ENCODE results near the gene ADAMTS3.

The ADAMTS3 gene

GRCh38 chr4:72496119-72496518 lies 72.9 kb downstream of the ADAMTS3 start:
- TF ChIP-seq CTCF (IDR thresholded peaks at IDR 0.05; ENCODE audit: borderline replicate concordance, control extremely low read depth, extremely low read depth, insufficient read depth, missing control alignments): no peak
- no peak for DNase-seq (ENCODE audit: low spot score)
- in situ Hi-C loops (cut with MboI; ENCODE audit: low sequenced_read_pairs, unreplicated experiment): no loop called here

- TF ChIP-seq CTCF (IDR thresholded peaks at IDR 0.05; ENCODE audit: borderline replicate concordance, control extremely low read depth, extremely low read depth, insufficient read depth, missing control alignments): no peak
- in situ Hi-C loops (cut with MboI; ENCODE audit: low sequenced_read_pairs, unreplicated experiment): no loop called here
- DNase-seq (ENCODE audit: low spot score): no peak
These were observed 74.9 kb downstream of the ADAMTS3 start for GRCh38 chr4:72494156-72494555.

- no peak for TF ChIP-seq CTCF (IDR thresholded peaks at IDR 0.05; ENCODE audit: borderline replicate concordance, control extremely low read depth, extremely low read depth, insufficient read depth, missing control alignments)
- no peak for DNase-seq (ENCODE audit: low spot score)
- in situ Hi-C loops (cut with MboI; ENCODE audit: low sequenced_read_pairs, unreplicated experiment): no loop called here
These were observed 79.8 kb downstream of the ADAMTS3 start for GRCh38 chr4:72489267-72489666.

GRCh38 chr4:72486991-72487390 lies 82.0 kb downstream of the ADAMTS3 start:
- no peak for TF ChIP-seq CTCF (IDR thresholded peaks at IDR 0.05; ENCODE audit: borderline replicate concordance, control extremely low read depth, extremely low read depth, insufficient read depth, missing control alignments)
- no peak for DNase-seq (ENCODE audit: low spot score)
- in situ Hi-C loops (cut with MboI; ENCODE audit: low sequenced_read_pairs, unreplicated experiment): no loop called here

GRCh38 chr4:72484981-72485380 lies 84.0 kb downstream of the ADAMTS3 start:
- in situ Hi-C loops (cut with MboI; ENCODE audit: low sequenced_read_pairs, unreplicated experiment): no loop called here
- no peak for DNase-seq (ENCODE audit: low spot score)

GRCh38 chr4:72473434-72473900 lies 95.6 kb downstream of the ADAMTS3 start:
- in situ Hi-C loops (cut with MboI; ENCODE audit: low sequenced_read_pairs, unreplicated experiment): no loop called here
- no peak for TF ChIP-seq CTCF (IDR thresholded peaks at IDR 0.05; ENCODE audit: borderline replicate concordance, control extremely low read depth, extremely low read depth, insufficient read depth, missing control alignments)

More at GRCh38 chr4:72484981-72485380, 84.0 kb downstream of the ADAMTS3 start:
- TF ChIP-seq CTCF (IDR thresholded peaks at IDR 0.05; ENCODE audit: borderline replicate concordance, control extremely low read depth, extremely low read depth, insufficient read depth, missing control alignments): no peak

GRCh38 chr4:72471816-72472215 lies 97.2 kb downstream of the ADAMTS3 start:
- DNase-seq (ENCODE audit: low spot score): no peak
- no peak for TF ChIP-seq CTCF (IDR thresholded peaks at IDR 0.05; ENCODE audit: borderline replicate concordance, control extremely low read depth, extremely low read depth, insufficient read depth, missing control alignments)
- in situ Hi-C loops (cut with MboI; ENCODE audit: low sequenced_read_pairs, unreplicated experiment): no loop called here

More at GRCh38 chr4:72473434-72473900, 95.6 kb downstream of the ADAMTS3 start:
- DNase-seq (ENCODE audit: low spot score): no peak
